GM19452 (cell line): ENCODE measurements around the gene MAP1LC3B.

Source experiments
- ATAC-seq: cut with Tn5 transposase; IDR thresholded peaks from one replicate; pipeline ENCODE4 v1.9.1; 2021; ENCODE audit not compliant: unreplicated experiment

MAP1LC3B gene

DNA sequence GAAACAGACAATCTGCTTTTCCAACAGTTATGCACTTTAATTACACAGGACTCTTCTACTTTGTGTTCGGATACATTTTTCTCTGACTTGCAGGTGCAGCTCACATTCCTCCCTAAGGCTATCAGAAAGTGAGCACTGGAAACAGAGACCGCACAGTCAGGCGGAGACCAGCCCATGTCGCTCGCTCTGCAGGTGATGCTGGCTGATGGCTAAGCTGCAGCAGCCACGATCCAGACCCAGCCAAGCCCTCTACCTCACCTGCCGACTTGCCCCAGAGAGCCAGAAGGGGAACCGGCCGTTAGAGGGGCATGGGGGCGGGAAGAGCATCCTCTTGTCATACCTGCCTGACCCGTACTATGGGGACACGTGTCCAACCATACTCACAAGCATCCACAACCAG lies 33.8 kb downstream of the MAP1LC3B start:
- no peak for ATAC-seq

DNA sequence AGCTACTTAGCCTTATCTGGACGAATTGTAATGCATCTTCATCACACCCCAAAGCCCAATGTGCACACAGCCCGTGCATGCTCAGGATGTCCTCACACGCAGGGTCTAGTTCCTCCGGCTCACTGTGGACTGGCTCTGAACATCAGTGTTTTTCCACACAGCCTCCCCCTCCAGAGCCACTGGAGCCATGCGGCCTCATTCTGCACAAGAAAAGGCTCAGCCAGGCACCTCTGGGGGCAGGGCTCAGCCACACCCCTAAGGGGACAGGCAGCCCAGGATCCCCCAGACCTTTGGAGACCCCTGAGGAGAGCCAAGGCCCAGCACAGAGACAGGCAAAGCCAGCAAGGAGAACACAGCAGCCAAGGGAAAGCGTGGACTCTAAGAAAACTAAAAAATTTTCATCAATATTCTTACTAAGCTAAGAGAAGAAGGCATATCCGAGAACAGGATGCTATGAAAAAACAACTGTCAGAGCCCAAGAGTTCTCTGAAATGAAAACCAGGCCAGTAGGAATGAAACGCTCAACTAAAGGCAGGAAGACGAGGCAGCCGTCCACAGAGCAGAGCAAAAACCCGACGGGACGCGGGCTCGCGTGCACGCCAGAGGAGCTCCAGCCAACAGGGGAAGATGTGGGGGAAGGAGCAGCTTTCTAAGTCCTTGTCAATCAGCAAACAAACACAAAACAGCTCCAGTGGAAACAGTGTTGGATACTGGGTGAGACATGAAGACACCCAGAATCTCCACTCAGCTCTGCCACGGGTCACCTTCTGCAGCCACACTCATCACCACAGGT lies 34.5 kb downstream of the MAP1LC3B start:
- no peak for ATAC-seq

DNA sequence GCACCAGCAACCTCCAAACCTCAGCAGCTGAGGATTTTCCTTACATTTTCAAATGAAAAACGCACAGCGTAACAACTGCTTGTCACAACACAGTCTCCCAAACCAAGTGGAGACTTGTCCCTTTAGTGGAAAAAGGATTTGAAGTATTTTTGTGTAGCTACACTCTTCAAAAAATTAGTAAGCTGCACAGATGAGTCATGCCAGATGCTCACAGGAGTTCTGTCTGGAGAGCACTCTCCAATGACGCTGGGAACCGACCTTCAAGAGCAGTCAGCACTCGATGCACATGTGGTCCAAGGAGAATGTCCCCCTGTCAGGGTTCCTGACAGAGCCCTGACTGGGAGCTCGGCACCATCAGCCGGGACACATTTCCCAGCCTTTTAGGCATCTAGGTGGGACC lies 39.8 kb downstream of the MAP1LC3B start:
- ATAC-seq = no peak

DNA sequence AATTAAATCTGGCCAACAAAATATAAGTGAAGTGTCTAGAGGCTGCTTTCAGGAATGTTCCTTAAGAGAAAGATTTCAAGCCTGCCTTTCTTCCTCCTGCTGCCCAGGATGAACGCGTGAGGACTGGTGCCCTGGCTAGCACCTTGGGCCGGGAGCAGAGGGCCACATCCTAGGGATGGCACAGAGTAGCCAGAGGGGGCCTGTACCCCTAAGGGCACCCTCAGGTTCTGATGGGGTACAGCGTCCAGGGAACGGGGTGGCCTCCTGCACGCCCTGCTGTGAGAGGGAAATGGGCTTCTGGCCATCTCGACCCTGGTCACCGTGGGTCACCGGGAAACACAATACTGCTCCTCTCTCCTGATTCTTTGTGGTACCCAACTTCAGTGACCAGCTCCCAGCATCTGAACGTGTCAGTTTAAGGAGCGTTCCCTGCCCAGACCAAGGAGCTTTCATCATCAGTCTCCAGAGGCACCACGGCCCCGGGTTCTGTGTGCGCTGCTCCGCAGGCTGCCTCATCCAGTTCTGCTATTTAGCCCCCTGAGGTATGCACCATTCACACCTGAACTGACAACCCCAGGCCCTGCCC lies 40.3 kb downstream of the MAP1LC3B start:
- ATAC-seq = no peak

DNA sequence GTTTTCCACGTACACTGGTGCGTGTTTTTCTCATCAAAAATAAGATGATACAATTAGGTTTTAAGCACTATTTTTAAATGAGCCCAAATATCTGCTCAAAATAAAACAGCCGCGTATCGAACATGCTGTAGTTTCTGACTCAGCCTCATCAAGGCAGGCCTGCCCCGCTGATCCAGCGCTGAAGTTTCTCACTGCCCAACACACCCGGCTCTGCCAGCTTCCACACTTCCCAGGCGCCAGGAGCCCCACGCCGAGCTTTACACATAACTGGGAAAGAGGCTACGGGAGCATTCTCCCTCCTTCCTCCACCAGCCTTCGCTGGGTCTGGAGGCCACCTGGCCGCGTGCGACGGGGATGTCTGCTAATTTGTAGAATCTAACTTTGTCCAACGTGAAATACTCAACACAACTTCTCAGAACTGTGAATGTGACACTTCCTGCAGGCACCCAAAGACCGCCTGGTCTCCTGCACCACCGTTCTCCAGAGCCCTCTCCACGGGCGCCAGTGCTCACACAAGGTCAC lies 42.1 kb downstream of the MAP1LC3B start:
- ATAC-seq = no peak

DNA sequence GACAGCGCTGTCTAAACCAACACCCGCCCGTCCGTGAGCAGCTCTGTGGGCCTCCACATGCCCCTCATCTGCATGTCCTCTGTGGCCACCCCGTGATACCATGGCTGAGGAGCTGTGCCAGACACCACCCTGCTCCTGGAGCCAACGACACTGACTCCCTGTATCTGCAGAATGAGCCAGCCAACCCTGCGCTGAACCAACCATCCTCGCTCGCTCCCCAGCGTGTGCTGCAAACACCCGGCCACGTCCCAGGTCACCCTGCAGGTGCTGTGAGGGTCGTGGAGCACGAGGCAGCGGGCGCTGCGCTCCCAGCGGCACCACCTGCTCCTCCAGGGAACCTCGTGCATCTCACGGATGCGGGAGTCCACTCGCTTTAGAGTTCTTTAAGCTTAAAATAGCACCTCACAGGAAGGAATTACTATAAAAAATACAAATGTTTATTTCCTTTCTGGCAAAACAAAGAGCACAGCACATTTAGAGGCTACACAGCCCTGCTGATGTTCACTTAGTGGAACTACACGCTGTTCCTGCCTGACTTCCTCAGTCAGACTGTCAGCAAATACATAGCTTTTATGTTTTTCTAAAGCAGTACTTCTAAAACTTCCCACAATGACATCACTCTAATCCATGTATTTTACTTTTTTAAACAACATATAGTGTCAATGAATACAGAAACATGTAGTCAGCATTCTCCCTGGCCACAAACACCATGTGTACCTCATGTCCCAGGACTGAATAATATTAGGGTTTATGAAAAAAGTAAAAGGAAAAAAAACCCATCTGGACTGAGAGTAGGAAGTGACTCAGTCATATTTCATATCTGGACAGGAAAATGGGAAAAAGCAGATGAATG lies 43.5 kb downstream of the MAP1LC3B start:
- ATAC-seq = no peak

DNA sequence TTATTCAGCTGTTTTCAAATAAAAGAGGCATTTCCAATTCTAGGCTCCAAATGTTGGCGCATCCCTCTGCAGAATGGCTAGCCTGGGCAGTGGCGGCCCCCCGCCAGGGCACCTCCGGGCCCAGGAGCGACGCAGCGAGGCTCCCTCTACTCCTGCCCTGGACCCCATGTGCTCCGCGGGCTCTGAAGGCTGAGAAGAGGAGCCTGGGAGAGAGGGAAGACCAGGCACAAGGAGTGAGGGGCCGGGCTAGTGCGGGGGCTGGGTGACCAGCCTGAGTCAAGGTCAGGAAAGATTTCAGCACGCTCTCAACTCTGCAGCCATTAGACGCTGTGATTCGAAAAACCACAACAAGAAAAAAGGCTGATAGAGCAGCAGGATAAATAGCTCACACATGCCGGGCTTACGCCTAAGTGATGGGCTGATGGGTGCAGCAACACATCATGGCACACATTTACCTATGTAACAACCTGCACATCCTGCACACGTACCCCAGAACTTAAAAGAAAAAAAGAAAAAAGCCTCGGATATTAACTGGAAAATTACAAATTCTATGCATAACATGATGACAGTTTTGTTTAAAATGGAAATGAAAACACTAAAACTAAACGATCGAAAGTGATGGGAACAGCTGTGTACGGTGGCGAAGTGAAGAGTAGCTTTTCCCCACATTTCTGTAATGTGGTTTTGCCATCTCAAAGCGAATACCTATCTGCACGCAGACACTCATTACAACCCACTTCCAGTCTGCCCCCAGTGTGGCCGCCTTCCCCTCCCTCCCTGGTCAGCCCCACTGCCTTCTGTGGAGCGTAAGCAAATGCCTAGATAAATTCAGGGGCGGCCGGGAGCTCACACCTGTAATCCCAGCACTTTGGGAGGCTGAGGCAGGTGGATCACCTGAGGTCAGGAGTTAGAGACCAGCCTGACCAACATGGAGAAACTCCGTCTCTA lies 44.4 kb downstream of the MAP1LC3B start:
- no peak for ATAC-seq

DNA sequence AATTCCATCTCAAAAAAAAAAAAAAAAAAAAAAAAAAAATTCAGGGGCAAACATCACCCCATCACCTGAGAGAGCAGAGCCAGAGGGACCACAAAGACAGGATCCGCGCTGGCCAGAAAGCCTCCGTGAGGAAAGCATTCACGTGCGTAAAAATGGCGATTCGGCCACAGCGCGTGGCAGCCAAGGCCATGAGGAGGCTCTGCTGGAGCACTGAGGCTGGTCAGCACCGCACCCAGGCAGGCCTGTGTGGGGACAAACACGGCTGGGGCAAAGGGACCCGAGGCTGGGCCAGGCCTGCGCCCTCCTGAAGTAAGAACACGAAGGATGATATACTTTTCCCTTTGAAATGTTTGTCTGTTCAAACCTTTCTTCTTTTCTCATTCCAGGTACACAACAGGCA lies 45.2 kb downstream of the MAP1LC3B start:
- ATAC-seq = no peak

DNA sequence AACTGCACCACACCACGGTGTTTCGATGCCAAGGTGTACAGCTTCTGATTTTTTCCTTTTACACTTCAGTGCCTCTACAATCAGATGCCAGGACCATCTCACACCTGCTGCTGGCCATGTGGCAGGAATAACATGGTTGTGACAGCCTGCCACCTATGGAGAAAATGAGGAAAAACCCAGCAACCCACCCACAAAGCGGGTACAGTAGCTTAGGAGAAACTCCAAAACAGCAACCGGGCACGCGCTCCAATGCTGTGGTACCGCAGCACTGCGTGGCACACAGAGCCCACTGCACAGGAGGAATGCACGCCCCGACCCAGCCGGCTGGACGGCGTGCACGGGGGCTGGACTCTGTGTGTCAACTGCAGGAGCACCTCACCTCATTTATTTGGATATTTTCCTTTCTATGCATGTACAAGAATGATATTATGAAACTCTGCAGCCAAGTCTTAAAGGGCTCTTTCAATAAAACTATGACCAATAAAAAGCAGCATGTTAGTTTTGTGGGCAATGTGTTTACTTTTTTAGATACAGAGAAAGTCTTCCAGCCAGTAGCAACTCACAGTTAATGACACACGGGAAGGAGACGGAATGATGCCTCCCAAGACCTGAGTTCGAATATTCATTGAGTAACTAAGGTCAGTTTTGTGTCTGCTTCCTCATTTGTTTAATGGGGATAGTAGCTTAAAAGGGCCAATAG lies 45.9 kb downstream of the MAP1LC3B start:
- ATAC-seq = no peak

DNA sequence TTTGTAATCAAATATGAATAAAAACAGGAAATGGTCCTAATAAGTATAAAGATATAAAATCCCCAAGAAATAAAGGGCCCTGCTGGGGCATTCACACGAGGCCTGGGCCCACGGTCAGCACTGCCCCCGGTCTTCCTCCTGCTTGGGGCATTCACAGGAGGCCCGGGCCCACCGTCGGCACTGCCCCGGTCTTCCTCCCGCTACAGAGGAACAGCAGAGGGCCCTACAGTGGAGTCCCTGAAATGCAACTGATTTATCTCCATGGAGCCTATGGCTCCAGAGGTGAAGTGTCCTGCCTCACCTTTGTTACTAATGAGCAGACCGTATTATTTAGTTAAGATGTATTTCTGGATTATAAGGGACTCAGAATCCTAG lies 46.5 kb downstream of the MAP1LC3B start:
- ATAC-seq = no peak

DNA sequence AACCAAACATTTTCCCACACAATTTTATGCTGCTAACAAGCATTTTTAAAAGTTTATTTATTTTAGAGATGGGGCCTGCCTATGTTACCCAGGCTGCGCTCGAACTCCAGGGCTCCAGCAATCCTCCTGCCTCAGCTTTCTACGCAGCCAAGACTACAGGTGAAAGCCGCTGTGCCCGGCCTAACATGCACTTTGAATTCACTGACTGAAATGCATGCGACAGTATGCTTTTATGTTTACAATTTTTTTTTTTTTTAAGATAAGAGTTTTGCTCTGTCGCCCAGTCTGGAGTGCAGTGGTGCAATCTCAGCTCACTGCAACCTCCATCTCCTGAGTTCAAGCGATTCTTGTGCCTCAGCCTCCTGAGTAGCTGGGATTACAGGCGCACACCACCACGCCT lies 47.8 kb downstream of the MAP1LC3B start:
- ATAC-seq = no peak

DNA sequence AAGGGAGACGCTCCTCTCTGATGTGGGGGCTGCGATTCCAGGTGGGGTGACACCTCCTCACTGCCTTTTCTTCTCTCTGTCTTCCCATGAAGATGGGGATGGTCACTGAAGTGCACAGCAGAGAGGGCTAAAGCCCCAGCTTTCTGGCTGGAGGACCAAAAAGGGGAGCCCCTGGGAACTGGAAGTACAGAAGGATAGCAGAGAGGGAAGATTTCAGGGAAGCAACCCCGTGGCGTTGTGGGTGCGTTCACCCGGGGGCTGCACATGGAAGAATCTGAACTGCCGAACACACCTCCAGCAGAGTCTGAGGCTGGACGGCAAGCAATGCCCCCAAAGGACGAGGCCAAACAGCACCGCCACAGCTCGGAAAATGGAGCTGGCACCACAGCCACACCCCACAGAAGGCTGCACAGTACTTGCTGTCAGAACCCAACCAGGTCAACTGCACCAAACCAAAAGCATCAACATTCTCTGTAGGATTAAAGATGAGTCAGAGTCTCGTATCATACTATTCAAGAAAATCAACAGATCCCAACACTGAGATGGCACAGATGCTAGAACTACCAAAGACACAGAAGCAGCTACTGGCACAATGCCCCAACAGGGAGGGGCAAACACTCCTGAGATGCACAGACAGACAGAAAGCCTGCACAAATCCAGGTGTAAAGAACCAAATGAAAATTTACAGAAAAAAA lies 49.9 kb downstream of the MAP1LC3B start:
- ATAC-seq = no peak

DNA sequence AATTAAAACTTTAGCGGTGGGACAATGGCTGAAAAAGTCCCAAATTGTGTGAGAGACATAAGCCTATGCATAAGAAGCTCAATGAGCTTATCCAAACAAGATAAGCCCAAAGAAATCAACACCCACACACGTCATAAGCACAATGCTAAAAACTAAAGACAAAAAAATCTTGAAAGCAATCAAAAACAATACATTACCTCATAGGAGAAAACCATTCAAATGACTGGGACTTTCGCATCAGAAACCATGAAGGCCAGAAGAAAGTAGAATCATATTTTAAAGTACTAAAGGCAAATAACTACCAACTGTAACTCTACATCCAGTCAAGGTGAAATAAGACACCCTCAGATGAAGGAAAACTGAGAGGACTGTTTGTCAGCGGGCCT lies 50.4 kb downstream of the MAP1LC3B start:
- ATAC-seq = no peak

DNA sequence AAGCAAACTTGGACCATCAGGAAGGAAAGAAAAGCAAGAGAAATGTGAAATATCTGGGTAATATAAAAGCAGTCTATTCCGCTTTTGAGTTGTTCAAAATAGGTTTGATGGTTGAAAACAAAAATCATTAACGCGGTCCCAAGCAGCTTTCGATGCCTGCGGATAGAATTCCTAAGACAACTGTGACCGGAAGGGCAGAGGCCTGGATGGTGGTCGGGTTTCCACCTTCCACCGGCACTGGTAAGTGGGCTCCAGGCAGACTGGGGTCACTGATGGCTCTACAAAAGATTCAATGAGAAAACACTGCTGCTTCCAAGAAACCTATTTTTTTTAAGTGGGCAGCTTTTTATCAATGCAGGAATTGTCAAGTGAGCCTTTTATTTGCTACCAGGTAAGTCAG lies 50.9 kb downstream of the MAP1LC3B start:
- ATAC-seq = no peak

DNA sequence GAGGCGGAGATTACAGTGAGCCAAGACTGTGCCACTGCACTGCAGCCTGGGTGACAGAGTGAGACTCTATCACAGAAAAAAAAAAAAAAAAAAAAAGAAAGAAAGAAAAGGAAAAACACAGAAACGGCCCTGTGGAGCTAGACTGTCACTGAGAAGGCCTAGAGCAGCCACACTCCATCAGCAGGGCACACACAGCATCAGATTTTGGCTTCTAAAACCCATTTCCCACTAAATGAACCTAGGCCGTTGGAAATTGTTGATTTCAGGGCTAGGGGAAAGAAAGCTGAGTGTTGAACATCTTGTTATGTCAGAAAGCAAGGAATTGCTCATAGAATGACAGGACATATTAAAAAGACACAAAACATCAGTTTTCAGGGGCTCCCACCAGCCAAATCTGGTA lies 51.8 kb downstream of the MAP1LC3B start:
- no peak for ATAC-seq

DNA sequence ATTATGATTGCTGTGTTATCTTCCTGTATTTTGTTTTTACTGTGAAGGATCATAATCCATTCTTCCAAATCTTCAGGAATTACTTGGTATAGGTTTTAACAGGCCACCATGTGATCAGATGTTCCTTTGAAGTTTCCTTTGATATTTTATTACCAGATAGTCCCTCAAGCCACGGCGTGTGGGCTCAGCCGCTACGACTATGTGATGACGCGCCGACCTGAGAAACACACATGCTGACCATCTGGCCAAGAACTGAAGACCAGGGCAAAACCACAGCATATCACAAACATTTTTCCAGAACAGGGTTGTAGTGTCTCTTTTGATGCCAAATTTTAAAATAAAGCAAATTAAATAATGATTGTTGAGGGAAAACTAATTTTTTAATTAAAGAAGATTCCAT lies 53.4 kb downstream of the MAP1LC3B start:
- no peak for ATAC-seq

DNA sequence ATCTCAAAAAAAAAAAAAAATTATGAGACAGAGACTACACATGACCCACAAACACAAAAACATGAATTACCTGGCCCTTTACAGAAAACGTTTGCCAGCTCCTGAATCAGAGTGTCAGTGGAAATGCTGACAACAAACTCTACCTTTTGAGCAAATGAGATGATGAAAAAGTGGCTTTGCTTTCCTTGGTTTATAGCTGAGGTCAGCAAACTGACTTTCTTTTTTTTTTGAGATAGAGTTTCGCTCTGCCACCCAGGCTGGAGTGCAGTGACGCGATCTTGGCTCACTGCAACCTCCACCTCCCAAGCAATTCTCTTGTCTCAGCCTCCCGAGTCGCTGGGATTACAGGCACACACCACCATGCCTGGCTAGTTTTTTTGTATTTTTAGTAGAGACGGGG lies 54.3 kb downstream of the MAP1LC3B start:
- no peak for ATAC-seq

DNA sequence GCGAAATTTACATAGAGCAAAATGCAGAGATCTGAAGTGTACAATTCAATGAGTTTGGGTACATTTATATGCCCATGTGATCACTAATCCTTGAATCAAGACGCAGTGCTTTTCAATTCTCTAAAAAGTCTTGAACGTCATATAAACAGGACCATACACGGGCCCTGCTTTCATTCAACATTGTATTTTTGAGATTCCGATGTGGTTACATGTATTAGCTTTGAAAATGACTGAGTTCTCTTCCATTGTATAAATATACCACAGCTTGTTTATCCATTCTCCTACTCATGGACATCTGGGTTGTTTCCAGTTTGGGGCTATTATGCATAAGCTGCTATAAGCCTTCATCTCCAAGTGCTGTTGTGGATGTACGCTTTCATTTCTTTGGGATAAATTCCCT lies 55.2 kb downstream of the MAP1LC3B start:
- ATAC-seq = no peak

DNA sequence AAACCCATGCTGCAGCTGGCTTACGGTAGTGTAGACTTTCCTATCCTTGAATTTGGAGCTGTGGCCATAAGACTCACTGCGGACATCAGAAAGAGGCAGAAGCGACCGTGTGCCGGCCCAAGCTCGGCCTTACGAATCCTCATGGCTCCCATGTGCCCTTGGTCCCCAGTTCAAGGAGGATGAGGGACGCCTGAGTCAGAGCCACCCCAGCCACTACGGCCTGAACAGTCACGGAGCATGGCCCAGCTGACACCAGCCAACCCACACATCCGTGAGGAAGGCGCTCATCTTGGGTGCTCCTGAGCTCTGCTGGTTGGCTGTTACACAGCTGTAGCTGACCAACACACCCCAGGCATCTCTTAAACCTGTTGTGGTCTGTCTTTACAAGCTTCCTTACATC lies 56.7 kb downstream of the MAP1LC3B start:
- ATAC-seq = no peak
